Measurements from ENCODE around the gene PTPRR. TPM values are rescaled to one million over a fixed set of nuclear protein-coding genes. Genes with fewer than 3 reads are reported as not detected.

The PTPRR gene
- total RNA-seq, 1 donor from 2014 or later: 0.98 TPM

DNA sequence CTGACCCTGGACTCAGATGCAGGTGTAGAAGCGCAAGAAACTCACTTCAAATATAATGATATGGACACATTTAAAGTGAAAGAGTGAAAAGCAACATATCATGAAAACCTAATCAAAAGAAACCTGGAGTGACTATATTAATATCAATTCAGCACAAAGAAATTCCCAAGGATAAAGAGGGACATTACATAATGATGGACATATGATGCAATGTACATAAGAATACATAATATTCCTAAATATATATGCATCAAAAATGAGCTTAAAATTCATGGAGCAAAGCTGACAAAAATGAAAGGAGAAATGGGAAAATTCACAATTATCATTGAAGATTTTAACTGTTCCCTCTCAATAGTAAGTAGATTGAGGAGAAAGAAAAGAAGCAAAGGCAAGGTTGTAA lies 24.6 kb downstream of the PTPRR start:
- no peak for DNase-seq (ENCODE audit: extremely low spot score in 2 of 2)
- Histone ChIP-seq H3K4me3 (no peak overlapping the region), H3K9me3 (no peaks in the 10 kb centered on the region), H3K27ac (no peak overlapping the region), H3K4me1 (no peaks in the 10 kb centered on the region), H3K27me3 (no peaks in the 10 kb centered on the region), H3K36me3 (no peaks in the 10 kb centered on the region)
- intact Hi-C loops (cut with DNase I): no loop called here
- TF ChIP-seq CTCF (IDR thresholded peaks at IDR 0.05) (no peak), POLR2AphosphoS5 (IDR thresholded peaks at IDR 0.05; ENCODE audit: insufficient read depth in 1 of 2, low read depth in 1 of 2) (no peak), POLR2A (IDR thresholded peaks at IDR 0.05) (no peak)

GRCh38 chr12:70892593-70892992 lies 27.9 kb downstream of the PTPRR start:
- no peak for TF ChIP-seq POLR2A (IDR thresholded peaks at IDR 0.05)
- no peak for TF ChIP-seq POLR2AphosphoS5 (IDR thresholded peaks at IDR 0.05; ENCODE audit: insufficient read depth in 1 of 2, low read depth in 1 of 2)
- no peak for TF ChIP-seq CTCF (IDR thresholded peaks at IDR 0.05)
- no peak overlapping the region for H3K4me3 ChIP-seq
- H3K9me3 ChIP-seq: no peaks in the 10 kb centered on the region
- no peaks in the 10 kb centered on the region for H3K36me3 ChIP-seq
- H3K27me3 ChIP-seq: no peaks in the 10 kb centered on the region
- H3K4me1 ChIP-seq: no peaks in the 10 kb centered on the region
- no peak overlapping the region for H3K27ac ChIP-seq
- no peak for DNase-seq (ENCODE audit: extremely low spot score in 2 of 2)
- intact Hi-C loops (cut with DNase I): no loop called here

GRCh38 chr12:70890895-70891832 lies 29.4 kb downstream of the PTPRR start:
- DNase-seq (ENCODE audit: extremely low spot score in 2 of 2): no peak
- Histone ChIP-seq H3K36me3 (no peaks in the 10 kb centered on the region), H3K4me1 (no peaks in the 10 kb centered on the region), H3K4me3 (no peak overlapping the region), H3K27ac (no peak overlapping the region), H3K9me3 (no peaks in the 10 kb centered on the region), H3K27me3 (no peaks in the 10 kb centered on the region)
- intact Hi-C loops (cut with DNase I): no loop called here
- TF ChIP-seq CTCF (IDR thresholded peaks at IDR 0.05): no peak

DNA sequence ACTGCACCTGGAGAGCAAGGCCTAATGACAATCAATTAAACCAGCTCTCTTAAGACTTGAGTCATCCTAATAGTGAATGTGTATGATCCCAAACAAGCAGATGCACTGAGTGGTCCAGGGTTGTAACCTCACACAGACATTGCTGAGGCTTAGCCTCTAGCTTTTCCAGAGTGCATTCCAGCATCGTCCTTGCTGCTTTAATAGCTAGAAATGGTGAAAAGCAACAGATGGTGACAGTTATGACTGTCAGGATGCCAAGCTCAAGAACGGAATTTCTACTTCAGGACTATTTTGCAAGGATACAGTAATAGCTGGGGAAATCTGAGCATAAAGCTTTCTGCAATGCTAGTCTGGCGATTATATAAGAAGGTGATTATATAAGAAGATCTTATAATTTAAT lies 34.6 kb downstream of the PTPRR start:
- H3K36me3 ChIP-seq: no peaks in the 10 kb centered on the region
- H3K27ac ChIP-seq: no peak overlapping the region
- H3K27me3 ChIP-seq: no peaks in the 10 kb centered on the region
- TF ChIP-seq POLR2AphosphoS5 (IDR thresholded peaks at IDR 0.05; ENCODE audit: insufficient read depth in 1 of 2, low read depth in 1 of 2): no peak
- TF ChIP-seq POLR2A (IDR thresholded peaks at IDR 0.05): no peak
- TF ChIP-seq CTCF (IDR thresholded peaks at IDR 0.05): no peak
- H3K9me3 ChIP-seq: no peaks in the 10 kb centered on the region
- H3K4me1 ChIP-seq: no peaks in the 10 kb centered on the region
- H3K4me3 ChIP-seq: no peak overlapping the region
- intact Hi-C loops (cut with DNase I): no loop called here
- no peak for DNase-seq (ENCODE audit: extremely low spot score in 2 of 2)

- Histone ChIP-seq H3K9me3 (no peaks in the 10 kb centered on the region), H3K27ac (no peak overlapping the region), H3K4me1 (no peaks in the 10 kb centered on the region), H3K27me3 (no peaks in the 10 kb centered on the region), H3K36me3 (no peaks in the 10 kb centered on the region), H3K4me3 (no peak overlapping the region)
- DNase-seq (ENCODE audit: extremely low spot score in 2 of 2): no peak
- intact Hi-C loops (cut with DNase I): no loop called here
- TF ChIP-seq POLR2AphosphoS5 (IDR thresholded peaks at IDR 0.05; ENCODE audit: insufficient read depth in 1 of 2, low read depth in 1 of 2): no peak
- no peak for TF ChIP-seq CTCF (IDR thresholded peaks at IDR 0.05)
- TF ChIP-seq POLR2A (IDR thresholded peaks at IDR 0.05): no peak
These were observed 36.7 kb downstream of the PTPRR start for GRCh38 chr12:70883855-70884254.
